Measurements from ENCODE around the gene SMG9. TPM values are rescaled to one million over a fixed set of nuclear protein-coding genes. Genes with fewer than 3 reads are reported as not detected.
A peak's percentile ranks its signal among the peaks of the same experiment; 100 is the strongest.
"Not testable (repeated sequence)": the region's sequence is repeated elsewhere in the genome, so short reads cannot be mapped to it uniquely, and the experiment has no call there.

The SMG9 gene
- total RNA-seq, 1 experiment from 2014 or later, result 25.7 TPM

GRCh38 chr19:43774103-43774939 lies 19.6 kb upstream of the SMG9 start:
- Histone ChIP-seq H3K36me3 (no peaks in the 10 kb centered on the region), H3K27ac (no peak overlapping the region), H3K9me3 (replicated peaks) (no peaks in the 10 kb centered on the region), H3K4me3 (no peak overlapping the region), H3K4me1 (peaks cover 8% of the 10 kb centered on the region; the same call in 1 of the 2 replicates), H3K27me3 (no peaks in the 10 kb centered on the region)
- no peak for DNase-seq

- H3K4me3 ChIP-seq, result no peak overlapping the region
- DNase-seq, result no peak
- H3K36me3 ChIP-seq, result no peaks in the 10 kb centered on the region
- H3K9me3 ChIP-seq (replicated peaks), result no peaks in the 10 kb centered on the region
- H3K4me1 ChIP-seq, result peaks cover 8% of the 10 kb centered on the region; the same call in 1 of the 2 replicates
- H3K27me3 ChIP-seq, result no peaks in the 10 kb centered on the region
- no peak overlapping the region for H3K27ac ChIP-seq
These were observed 19.0 kb upstream of the SMG9 start for GRCh38 chr19:43773725-43774102.

- no peak for DNase-seq
- Histone ChIP-seq H3K36me3 (no peaks in the 10 kb centered on the region), H3K9me3 (replicated peaks) (no peaks in the 10 kb centered on the region), H3K27ac (no peak overlapping the region), H3K4me3 (no peak overlapping the region), H3K4me1 (no peaks in the 10 kb centered on the region), H3K27me3 (no peaks in the 10 kb centered on the region)
These were observed 14.5 kb upstream of the SMG9 start for GRCh38 chr19:43769256-43769655.

GRCh38 chr19:43768273-43769050 lies 13.7 kb upstream of the SMG9 start:
- no peak overlapping the region for H3K27ac ChIP-seq
- no peak overlapping the region for H3K4me3 ChIP-seq
- H3K9me3 ChIP-seq (replicated peaks), result no peaks in the 10 kb centered on the region
- H3K36me3 ChIP-seq, result no peaks in the 10 kb centered on the region
- H3K4me1 ChIP-seq, result no peaks in the 10 kb centered on the region
- no peaks in the 10 kb centered on the region for H3K27me3 ChIP-seq
- no peak for DNase-seq

- H3K4me3 ChIP-seq, result no peak overlapping the region
- H3K27me3 ChIP-seq, result no peaks in the 10 kb centered on the region
- H3K36me3 ChIP-seq, result no peaks in the 10 kb centered on the region
- DNase-seq, result no peak
- H3K27ac ChIP-seq, result no peak overlapping the region
- no peaks in the 10 kb centered on the region for H3K9me3 ChIP-seq (replicated peaks)
- H3K4me1 ChIP-seq, result no peaks in the 10 kb centered on the region
These were observed 13.1 kb upstream of the SMG9 start for GRCh38 chr19:43767818-43768217.

- no peaks in the 10 kb centered on the region for H3K4me1 ChIP-seq
- H3K36me3 ChIP-seq, result no peaks in the 10 kb centered on the region
- H3K9me3 ChIP-seq (replicated peaks), result no peaks in the 10 kb centered on the region
- H3K4me3 ChIP-seq, result no peak overlapping the region
- no peak overlapping the region for H3K27ac ChIP-seq
- no peak for DNase-seq
- H3K27me3 ChIP-seq, result no peaks in the 10 kb centered on the region
These were observed 12.6 kb upstream of the SMG9 start for GRCh38 chr19:43767316-43767715.

GRCh38 chr19:43766755-43767043 lies 11.9 kb upstream of the SMG9 start:
- Histone ChIP-seq H3K27me3 (no peaks in the 10 kb centered on the region), H3K4me1 (no peaks in the 10 kb centered on the region), H3K36me3 (no peaks in the 10 kb centered on the region), H3K27ac (no peak overlapping the region), H3K9me3 (replicated peaks) (no peaks in the 10 kb centered on the region), H3K4me3 (no peak overlapping the region)
- DNase-seq, result no peak

- DNase-seq, result peak; percentile 43 to 45
These were observed 10.5 kb upstream of the SMG9 start for GRCh38 chr19:43765109-43765876.

GRCh38 chr19:43764684-43765083 lies 9.9 kb upstream of the SMG9 start:
- not testable (repeated sequence) for H3K36me3 ChIP-seq; H3K27me3 ChIP-seq; H3K4me3 ChIP-seq; H3K9me3 ChIP-seq (replicated peaks); H3K27ac ChIP-seq; DNase-seq; H3K4me1 ChIP-seq

More at GRCh38 chr19:43765109-43765876, 10.5 kb upstream of the SMG9 start:
- Histone ChIP-seq H3K36me3 (no peaks in the 10 kb centered on the region), H3K27ac (no peak overlapping the region), H3K27me3 (no peaks in the 10 kb centered on the region), H3K4me3 (no peak overlapping the region), H3K4me1 (no peaks in the 10 kb centered on the region), H3K9me3 (replicated peaks) (no peaks in the 10 kb centered on the region)

GRCh38 chr19:43763473-43763939 lies 8.7 kb upstream of the SMG9 start:
- H3K27me3 ChIP-seq, result no peaks in the 10 kb centered on the region
- no peak overlapping the region for H3K27ac ChIP-seq
- no peaks in the 10 kb centered on the region for H3K4me1 ChIP-seq
- no peak for DNase-seq
- no peaks in the 10 kb centered on the region for H3K9me3 ChIP-seq (replicated peaks)
- no peaks in the 10 kb centered on the region for H3K36me3 ChIP-seq
- H3K4me3 ChIP-seq, result no peak overlapping the region

GRCh38 chr19:43762814-43763213 lies 8.1 kb upstream of the SMG9 start:
- H3K4me3 ChIP-seq, result no peak overlapping the region
- H3K9me3 ChIP-seq (replicated peaks), result no peaks in the 10 kb centered on the region
- no peak for DNase-seq
- H3K27ac ChIP-seq, result no peak overlapping the region
- H3K4me1 ChIP-seq, result no peaks in the 10 kb centered on the region
- H3K27me3 ChIP-seq, result no peaks in the 10 kb centered on the region
- H3K36me3 ChIP-seq, result no peaks in the 10 kb centered on the region

- no peaks in the 10 kb centered on the region for H3K36me3 ChIP-seq
- H3K4me3 ChIP-seq, result no peak overlapping the region
- H3K9me3 ChIP-seq (replicated peaks), result no peaks in the 10 kb centered on the region
- no peak overlapping the region for H3K27ac ChIP-seq
- no peaks in the 10 kb centered on the region for H3K4me1 ChIP-seq
- DNase-seq, result no peak
- H3K27me3 ChIP-seq, result no peaks in the 10 kb centered on the region
These were observed 6.2 kb upstream of the SMG9 start for GRCh38 chr19:43760941-43761340.

GRCh38 chr19:43759515-43759914 lies 4.8 kb upstream of the SMG9 start:
- H3K27ac ChIP-seq, result no peak overlapping the region
- H3K27me3 ChIP-seq, result no peaks in the 10 kb centered on the region
- H3K9me3 ChIP-seq (replicated peaks), result no peaks in the 10 kb centered on the region

GRCh38 chr19:43755256-43755801 lies 567 bp upstream of the SMG9 start:
- Histone ChIP-seq H3K9me3 (replicated peaks) (no peaks in the 10 kb centered on the region), H3K36me3 (peaks cover 7% of the 10 kb centered on the region), H3K4me1 (peaks cover 5% of the 10 kb centered on the region; the same call in 1 of the 2 replicates), H3K4me3 (peak overlapping the region; percentile 85), H3K27ac (peak overlapping the region; percentile 98), H3K27me3 (no peaks in the 10 kb centered on the region)
- peak; percentile 70 to 77 for DNase-seq

More at GRCh38 chr19:43759515-43759914, 4.8 kb upstream of the SMG9 start:
- peak in 1 of 2 experiments; percentile 38 for DNase-seq
- Histone ChIP-seq H3K4me3 (no peak overlapping the region), H3K4me1 (no peaks in the 10 kb centered on the region), H3K36me3 (no peaks in the 10 kb centered on the region)

GRCh38 chr19:43754253-43754502 lies 584 bp downstream of the SMG9 start:
- no peak for DNase-seq
- H3K27ac ChIP-seq, result peak overlapping the region; percentile 98
- H3K4me3 ChIP-seq, result peak overlapping the region; percentile 85
- H3K27me3 ChIP-seq, result no peaks in the 10 kb centered on the region
- no peaks in the 10 kb centered on the region for H3K9me3 ChIP-seq (replicated peaks)
- peaks cover 18% of the 10 kb centered on the region for H3K36me3 ChIP-seq
- peaks cover 5% of the 10 kb centered on the region; the same call in 1 of the 2 replicates for H3K4me1 ChIP-seq
